HG03575 (cell line): ENCODE data around the gene CNOT3.
"Not testable (repeated sequence)": the region's sequence is repeated elsewhere in the genome, so short reads cannot be mapped to it uniquely, and the experiment has no call there.

Source experiments
- ATAC-seq: cut with Tn5 transposase; IDR thresholded peaks from one replicate; pipeline ENCODE4 v1.9.1; 2021; ENCODE audit not compliant: unreplicated experiment, insufficient number of reproducible peaks, low FRiP score; ENCODE audit errors: extremely low read depth

CNOT3 gene

DNA sequence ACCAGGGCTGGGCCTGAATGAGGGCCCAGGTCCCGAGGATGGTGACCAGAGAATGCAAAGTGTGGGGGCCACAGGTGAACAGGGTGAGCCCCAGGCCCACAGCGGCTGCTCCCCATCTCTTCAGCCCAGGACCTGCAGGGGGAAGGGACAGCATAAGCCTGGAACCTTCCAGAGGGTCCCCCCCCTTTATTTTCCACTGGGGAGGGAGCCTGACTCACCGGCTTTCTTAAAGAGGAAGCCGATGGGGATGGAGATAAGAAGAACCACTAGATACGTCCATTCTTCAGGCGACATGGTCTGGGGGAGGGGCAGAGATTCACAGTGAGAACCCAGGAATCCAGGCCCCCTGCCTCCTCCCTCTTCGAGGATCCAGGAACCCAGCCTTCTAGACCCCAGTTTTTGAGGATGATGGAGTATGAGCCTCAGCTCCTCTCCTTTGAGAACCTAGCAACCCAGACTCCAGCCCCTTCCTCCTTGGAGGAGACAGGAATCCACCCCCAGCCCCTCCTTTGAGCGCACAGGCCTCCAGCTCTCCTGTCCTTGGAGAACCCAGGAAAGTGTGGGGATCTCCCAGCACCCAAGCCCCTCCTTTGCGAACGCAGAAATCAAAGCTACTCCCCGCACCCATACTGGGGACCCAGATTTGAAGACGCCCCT is 50.8 kb downstream of the CNOT3 start:
- no peak for ATAC-seq

- no peak for ATAC-seq
These were observed 51.7 kb downstream of the CNOT3 start, which contains the start of gene MBOAT7 for GRCh38 chr19:54189145-54189734. TSS of gene MBOAT7 (minus strand) at chr19:54189580. CDS start at chr19:54188508, 1,072 bp downstream.

GRCh38 chr19:54189735-54190502 is 52.4 kb downstream of the CNOT3 start:
- ATAC-seq, result peak; percentile 36

- peak; percentile 23 for ATAC-seq
These were observed 53.0 kb downstream of the CNOT3 start for GRCh38 chr19:54190503-54191010.

GRCh38 chr19:54191011-54191810 is 53.6 kb downstream of the CNOT3 start, which contains the start of gene TSEN34:
TSS of gene TSEN34 (plus strand) at chr19:54191308. CDS start at chr19:54191365, 57 bp downstream.
- no peak for ATAC-seq

- no peak for ATAC-seq
These were observed 54.4 kb downstream of the CNOT3 start for GRCh38 chr19:54191811-54192453.

DNA sequence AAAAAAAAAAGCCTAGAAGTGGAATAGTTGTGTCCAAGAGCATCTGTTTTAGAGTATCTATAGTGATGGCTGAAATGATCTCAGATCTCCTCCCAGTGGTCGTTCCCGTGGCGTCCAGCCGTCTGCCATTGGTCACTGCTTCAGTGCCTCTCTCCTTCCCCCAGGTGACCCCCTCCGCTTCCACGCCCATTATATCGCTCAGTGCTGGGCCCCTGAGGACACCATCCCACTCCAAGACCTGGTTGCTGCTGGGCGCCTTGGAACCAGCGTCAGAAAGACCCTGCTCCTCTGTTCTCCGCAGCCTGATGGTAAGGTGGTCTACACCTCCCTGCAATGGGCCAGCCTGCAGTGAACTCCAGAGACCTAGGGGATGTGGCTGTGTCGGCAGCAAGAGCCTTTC is 55.4 kb downstream of the CNOT3 start:
- no peak for ATAC-seq

DNA sequence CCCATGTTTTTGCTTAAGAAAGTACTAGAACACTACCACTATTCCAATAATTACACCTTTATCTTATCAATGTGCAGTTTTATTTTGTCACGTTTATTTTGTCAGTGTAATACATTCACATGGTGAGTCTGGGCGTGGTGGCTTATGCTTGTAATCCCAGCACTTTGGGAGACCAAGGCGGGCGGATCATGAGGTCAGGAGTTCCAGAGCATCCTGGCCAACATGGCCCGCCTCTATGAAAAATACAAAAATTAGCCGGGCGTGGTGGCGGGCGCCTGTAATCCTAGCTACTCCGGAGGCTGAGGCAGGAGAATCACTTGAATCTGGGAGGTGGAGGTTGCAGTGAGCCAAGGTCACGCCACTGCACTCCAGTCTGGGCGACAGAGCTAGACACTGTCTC is 56.9 kb downstream of the CNOT3 start:
- not testable (repeated sequence) for ATAC-seq

- no peak for ATAC-seq
These were observed 59.0 kb downstream of the CNOT3 start for GRCh38 chr19:54196536-54196935.

GRCh38 chr19:54197121-54197520 is 59.6 kb downstream of the CNOT3 start:
- ATAC-seq, result no peak

- no peak for ATAC-seq
These were observed 61.8 kb downstream of the CNOT3 start for GRCh38 chr19:54199401-54199800.

GRCh38 chr19:54201172-54201701 is 63.7 kb downstream of the CNOT3 start:
- no peak for ATAC-seq

GRCh38 chr19:54201980-54202379 is 64.4 kb downstream of the CNOT3 start:
- ATAC-seq, result no peak

DNA sequence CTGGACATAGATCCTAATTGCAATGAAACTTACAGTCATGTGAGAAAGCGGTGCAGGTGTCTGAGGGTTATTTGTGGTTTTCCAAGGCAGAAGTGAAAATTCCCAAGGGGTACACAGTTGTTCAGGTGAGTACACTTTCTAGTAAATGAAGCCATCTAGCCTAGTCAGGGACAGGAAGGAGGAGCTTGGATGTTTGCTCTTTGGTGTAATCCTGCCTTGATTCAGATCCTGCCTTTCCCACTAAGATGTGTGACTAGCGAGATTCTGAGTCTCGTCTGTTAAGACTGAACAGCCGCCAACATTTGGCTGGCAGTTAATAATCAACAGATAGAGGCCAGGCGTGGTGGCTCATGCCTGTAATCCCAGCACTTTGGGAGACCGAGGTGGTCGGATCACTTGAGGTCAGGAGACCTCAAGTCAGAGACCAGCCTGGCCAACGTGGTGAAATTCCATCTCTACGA is 65.6 kb downstream of the CNOT3 start:
- ATAC-seq, result no peak

GRCh38 chr19:54204767-54205468 is 67.4 kb downstream of the CNOT3 start:
- no peak for ATAC-seq
